Activated gamma-delta T cell (primary cell): ENCODE data around the gene RPS28.
"Not testable (repeated sequence)": the region's sequence is repeated elsewhere in the genome, so short reads cannot be mapped to it uniquely, and the experiment has no call there.

ENCODE experiments used
- DNase-seq: peaks from one replicate; lab custom pipeline; 2025; lab: John Stamatoyannopoulos, UW

Gene RPS28

DNA sequence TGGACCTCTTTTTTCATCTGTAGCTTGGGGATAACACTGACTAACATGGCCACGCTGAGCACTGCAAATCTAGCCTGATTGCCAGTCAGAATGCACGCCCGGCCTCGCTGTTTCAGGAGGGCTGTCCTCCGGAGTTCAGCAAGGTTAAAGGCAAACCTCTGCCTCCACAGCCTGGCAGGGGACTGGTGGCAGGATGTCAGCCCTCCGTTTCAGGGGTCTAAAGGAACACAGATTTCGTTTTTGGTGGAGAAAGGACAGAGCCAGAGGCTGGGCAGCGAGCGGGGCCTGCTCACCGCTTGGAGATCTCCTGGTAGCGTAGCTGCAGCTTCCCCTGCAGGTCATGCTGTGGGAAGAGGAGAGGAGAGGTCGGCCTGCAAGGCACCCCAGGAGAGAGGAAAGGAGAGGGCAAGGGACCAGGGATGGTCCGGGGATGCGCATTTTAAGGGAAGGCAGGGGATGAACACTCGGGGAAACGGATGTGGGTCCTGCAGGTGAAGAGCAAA lies 681 bp upstream of the RPS28 start:
- no peak for DNase-seq

- DNase-seq, result no peak
Measured at GRCh38 chr19:8321986-8322637, 816 bp downstream of the RPS28 start.

DNA sequence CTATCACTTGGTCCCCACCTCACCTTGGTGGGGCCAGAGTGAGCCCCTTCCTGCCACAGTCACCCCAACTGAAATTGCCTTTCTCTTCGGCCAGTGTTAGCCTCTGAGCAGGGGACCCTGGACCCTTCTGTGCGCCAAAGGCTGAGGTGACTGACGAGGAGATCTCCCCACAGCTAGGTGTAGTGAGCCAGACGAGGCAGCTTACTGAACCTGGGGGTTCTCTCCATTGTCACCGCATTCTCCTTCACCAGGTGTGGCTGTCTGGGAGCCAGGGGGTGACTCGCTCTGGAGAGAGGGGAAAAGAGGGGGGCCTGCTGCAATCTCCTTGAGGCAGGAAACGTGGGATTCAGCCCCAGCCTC lies 1.3 kb downstream of the RPS28 start:
- no peak for DNase-seq

- DNase-seq, result no peak
Measured at GRCh38 chr19:8323781-8324185, 2.5 kb downstream of the RPS28 start.

- no peak for DNase-seq
Measured at GRCh38 chr19:8324186-8325050, 3.1 kb downstream of the RPS28 start.

DNA sequence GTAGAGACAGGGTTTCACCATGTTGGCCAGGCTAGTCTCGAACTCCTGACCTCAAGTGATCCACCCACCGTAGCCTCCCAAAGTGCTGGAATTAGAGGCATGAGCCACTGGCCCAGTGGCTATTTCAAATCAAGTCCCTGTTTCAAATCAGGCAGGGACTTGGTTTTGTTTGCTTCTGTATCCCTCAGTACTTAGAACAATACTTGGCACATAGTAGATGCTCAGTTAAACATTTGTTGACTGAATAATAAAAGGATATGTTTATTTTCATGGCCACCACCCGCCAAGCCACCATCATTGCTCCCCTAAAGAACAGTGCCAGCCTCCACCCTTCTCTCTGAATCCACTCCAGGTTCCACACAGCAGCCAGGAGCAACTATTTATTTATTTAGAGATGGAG lies 4.2 kb downstream of the RPS28 start:
- no peak for DNase-seq

- no peak for DNase-seq
Measured at GRCh38 chr19:8329996-8330395, 8.7 kb downstream of the RPS28 start.

DNA sequence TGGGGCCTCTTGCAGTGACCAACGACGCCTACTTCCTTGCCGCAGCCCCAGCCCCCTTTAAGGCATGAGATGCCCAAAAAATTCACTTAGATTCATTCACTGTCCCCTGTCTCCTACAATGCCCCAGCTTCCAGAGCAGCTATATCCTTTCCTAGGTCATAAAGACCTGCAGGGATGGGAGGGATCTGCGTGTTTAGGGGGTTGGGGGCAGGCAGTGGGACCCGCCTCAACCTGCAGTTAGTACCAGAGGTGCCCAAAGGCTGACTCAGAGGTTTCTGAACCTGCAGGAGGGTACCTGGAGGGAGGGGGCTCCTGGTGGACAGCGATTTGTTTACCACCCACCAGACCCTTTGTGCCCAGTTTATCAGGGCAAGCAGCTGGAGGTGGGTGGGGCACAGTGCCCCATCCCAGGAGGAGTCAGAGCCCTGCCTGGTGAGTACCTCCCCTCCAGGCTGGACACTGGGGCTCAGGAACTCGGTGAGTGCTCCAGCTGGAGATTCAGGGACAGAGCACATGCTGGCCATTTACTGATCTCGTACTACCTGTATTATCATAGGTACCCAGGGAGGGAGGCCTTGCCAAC lies 10.1 kb downstream of the RPS28 start:
- no peak for DNase-seq

- no peak for DNase-seq
Measured at GRCh38 chr19:8332976-8333766, 11.9 kb downstream of the RPS28 start.

DNA sequence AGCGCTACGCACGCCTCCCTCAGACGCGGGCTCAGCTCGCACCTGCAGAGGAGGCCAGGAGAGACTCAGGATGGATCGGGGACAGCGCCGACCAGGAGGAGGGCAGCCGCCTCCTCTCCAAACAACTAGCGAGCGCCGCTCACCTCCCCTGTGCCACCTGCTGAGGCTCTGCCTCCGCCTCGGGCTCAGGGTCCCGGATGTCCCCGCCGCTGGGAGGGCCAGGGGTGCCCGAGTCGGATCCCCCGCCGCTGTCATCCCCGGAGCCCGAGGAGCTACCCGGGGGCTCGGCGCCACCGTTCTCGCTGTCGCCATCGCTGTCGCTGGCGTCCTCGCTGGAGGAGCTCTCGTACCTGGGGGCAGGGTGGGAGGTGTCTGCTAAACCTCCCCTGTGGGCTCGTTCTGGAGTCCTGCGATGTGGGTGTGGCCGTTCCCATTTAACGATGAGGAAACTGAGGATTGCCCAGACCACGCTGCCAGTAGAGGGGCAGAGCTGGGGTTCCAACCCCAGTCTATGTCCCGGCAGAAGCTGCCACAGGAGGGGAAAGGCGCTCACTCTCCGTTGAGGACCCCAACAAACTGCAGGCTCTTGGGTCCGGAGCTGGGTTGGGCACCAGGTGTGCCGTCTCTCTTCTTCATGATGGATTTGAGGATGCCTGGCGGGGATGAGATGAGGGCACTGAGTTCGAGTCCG lies 12.6 kb downstream of the RPS28 start:
- no peak for DNase-seq

DNA sequence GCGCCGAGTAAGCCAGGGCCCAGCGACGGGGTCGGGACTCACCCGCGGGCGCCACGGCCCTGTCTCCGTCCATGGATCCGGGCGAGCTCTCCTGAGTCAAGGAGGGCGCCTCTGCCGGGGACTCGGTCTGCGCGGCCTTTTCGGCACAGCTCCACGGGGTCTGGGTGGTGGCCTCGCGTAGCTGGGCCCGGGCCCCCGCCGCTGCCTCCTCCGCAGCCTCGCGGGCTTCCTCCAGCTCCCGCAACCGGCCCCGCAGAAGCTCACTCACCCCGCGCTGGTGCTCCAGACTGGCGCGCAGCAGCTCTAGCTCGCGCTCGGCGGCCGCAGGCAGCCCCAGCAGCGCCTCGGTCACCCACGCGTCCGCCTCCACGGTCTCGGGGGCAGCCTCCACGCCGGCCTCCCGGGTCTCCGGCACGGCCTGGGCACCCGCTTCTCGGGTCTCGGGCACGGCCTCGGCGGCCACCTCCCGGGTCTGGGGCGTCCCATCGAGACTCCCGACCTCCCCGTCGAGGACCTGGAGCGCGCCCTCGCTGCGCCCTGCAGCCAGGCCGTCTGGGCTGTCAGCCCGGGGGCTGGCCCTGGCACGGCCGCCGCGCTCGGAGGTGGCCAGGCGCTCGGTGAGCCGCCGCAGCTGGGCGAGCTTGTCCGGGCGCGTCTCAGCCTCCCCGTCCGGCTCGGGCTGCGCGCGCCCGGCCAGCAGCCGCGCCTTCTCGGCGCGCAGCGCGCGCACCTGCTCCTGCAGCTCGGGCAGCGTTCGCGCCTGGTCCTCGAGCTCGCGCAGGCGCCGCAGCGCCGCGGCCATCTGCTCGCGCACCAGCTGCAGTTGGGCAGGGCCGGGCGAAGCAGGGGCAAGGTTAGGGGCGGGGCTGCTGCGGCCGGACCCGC lies 13.4 kb downstream of the RPS28 start:
- DNase-seq, result no peak

GRCh38 chr19:8335343-8336071 lies 14.2 kb downstream of the RPS28 start:
- DNase-seq, result no peak

GRCh38 chr19:8336072-8336569 lies 14.8 kb downstream of the RPS28 start:
- DNase-seq, result no peak

DNA sequence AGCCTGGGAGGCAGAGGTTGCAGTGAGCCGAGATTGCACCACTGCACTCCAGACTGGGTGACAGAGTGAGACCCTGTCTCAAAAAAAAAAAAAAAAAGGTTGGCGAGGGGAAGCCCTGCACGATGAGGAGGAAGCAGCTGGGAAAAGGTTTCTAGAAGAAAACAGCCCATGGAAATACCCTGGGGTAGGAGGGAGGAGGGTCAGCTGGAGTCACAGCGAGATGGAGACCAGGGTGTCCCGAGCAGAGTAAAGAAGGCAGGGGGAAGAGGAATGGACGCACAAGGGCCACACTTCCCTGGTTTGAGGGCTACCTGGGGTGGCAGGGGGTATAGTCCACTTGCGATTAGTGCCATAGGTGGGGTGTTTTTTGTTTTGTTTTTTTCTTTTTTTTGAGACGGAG lies 15.4 kb downstream of the RPS28 start:
- no peak for DNase-seq

- no peak for DNase-seq
Measured at GRCh38 chr19:8337728-8338127, 16.4 kb downstream of the RPS28 start.

DNA sequence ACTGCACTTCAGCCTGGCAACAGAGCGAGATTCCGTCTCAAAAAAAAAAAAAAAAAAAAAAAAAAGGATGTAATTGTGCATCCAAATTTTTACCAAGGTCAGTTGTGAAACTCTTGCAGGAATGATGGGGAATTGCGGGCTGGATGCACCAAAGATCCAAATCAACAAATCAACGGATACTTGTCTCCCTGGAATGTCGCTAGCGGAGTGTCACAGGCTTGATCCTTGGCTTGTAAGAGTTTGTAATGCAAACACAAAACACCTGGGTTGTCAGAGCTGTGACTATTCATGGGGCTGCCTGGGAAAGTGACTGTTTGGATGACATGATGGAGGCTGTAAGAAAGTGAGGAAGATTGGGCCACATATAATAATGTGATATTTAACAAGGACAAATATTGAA lies 17.5 kb downstream of the RPS28 start:
- DNase-seq, result no peak

GRCh38 chr19:8340341-8341096 lies 19.2 kb downstream of the RPS28 start:
- no peak for DNase-seq

DNA sequence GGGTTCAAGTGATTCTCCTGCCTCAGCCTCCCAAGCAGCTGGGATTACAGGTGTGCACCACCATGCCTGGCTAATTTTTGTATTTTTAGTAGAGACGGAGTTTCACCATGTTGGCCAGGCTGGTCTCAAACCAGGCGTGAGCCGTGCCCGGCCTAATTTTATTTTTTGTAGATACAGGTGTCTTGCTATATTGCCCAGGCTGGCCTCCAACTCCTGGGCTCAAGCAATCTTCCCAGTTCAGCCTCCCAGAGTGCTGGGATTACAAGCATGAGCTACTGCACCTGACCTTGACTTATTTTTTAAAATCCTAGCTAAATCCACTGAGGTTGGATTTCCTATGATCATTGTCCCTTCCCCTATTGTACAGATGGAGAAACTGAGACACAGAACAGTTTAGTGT lies 20.2 kb downstream of the RPS28 start:
- not testable (repeated sequence) for DNase-seq

- DNase-seq, result no peak
Measured at GRCh38 chr19:8342316-8342683, 21.0 kb downstream of the RPS28 start.
